Measurements from ENCODE around the gene BAIAP2L2. TPM values are rescaled to one million over a fixed set of nuclear protein-coding genes. Genes with fewer than 3 reads are reported as not detected.
A peak's percentile ranks its signal among the peaks of the same experiment; 100 is the strongest.

The BAIAP2L2 gene
- total RNA-seq (2014; rRNA removed; shearing (Covaris generic)) (3.9 and 5.6 TPM in 2 replicates), polyA plus RNA-seq (2016; fragmentation: Nextera tagmentation; extraction: Ambion mirVana) (5.6 and 7.6 TPM in 2 replicates)
- long read RNA-seq, partial matches to known transcripts: 1 of 3 reads
- long read RNA-seq, other reads (novel, unspliced or antisense): 2 of 3 reads

DNA sequence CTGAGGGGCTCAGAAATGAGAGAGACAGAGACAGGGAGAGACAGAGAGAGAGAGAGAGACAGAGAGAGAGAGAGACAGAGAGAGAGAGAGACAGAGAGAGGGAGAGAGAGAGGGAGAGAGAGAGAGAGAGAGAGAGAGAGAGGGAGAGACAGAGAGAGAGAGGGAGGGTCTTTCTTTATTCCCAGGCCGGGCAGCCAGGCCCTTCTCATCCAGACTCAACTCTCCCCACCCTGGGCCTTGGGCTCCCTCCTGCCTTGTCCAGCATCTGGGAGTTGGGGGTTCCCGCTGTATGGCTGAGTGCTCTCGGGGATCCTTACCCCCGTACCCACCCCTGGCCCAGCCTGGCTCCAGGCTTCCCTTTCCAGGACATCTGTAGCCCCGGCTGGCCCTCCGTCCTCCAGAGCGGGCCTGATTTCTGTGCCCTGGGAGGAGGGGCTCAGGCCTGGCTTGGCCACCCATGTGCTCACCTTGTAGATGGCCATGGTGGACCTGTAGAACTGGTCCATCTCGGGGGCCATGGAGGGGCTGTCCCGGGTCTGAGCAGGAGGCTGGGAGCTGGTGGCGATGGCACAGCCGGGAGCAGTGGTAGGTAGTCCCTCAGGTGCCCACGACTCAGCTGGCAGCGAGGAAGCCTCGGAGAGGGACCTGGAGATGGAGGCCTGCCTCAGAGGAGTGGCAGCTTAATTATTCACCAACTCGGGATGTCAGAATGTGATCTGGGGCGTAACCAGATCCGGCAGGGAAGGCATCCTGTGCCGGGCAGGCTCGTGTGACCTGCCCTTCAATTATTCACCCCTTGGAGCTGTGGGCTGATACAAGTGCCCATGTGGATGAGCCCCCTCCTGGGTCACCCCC, at the start of gene BAIAP2L2:
TSS of gene BAIAP2L2 (minus strand) at position 677 of the 855 bp plus-strand sequence. CDS start at position 518, 159 bp downstream.
- no peak within 1 kb of the TSS for H3K27ac ChIP-seq (ENCODE audit: low read depth)
- no peak within 1 kb of the TSS for H3K4me2 ChIP-seq
- peaks cover 29% of the 10 kb centered on the region for H3K27me3 Mint-ChIP-seq (ENCODE audit: insufficient read depth, low read depth, poor library complexity)
- H2AFZ ChIP-seq: 0 out of 2 replicates have a peak within 1 kb of the TSS, but pooled peaks have one; percentile 23
- no peaks in the 10 kb centered on the region for H3K9me2 ChIP-seq (ENCODE audit: insufficient read depth)
- H3K4me3 ChIP-seq: no peak within 1 kb of the TSS
- ATAC-seq (peak; percentile 9), DNase-seq (ENCODE audit: low spot score) (peak; percentile 37)
- peaks cover 11% of the 10 kb centered on the region; the same call in 2 of the 3 replicates for H3K4me1 Mint-ChIP-seq
- peaks cover 8% of the 10 kb centered on the region; the same call in 1 of the 2 replicates for H3K4me1 ChIP-seq (ENCODE audit: insufficient read depth)
- H3K36me3 Mint-ChIP-seq (ENCODE audit: low read depth): peaks cover 3% of the 10 kb centered on the region; the same call in 1 of the 3 replicates
- no peaks in the 10 kb centered on the region for H3K27me3 ChIP-seq (ENCODE audit: insufficient read depth)
- H3K27ac Mint-ChIP-seq: peak within 1 kb of the TSS; percentile 27; the same call in 1 of the 2 replicates
- H4K20me1 ChIP-seq (replicated peaks; ENCODE audit: insufficient read depth): no peaks in the 10 kb centered on the region
- no peak within 1 kb of the TSS for H3K4me3 Mint-ChIP-seq
- H3F3A ChIP-seq (replicated peaks; ENCODE audit: low read depth): peaks cover 7% of the 10 kb centered on the region
- no peaks in the 10 kb centered on the region for H3K36me3 ChIP-seq (ENCODE audit: insufficient read depth)
- TF ChIP-seq ZNF331 (CRISPR knock-in tag; IDR thresholded peaks at IDR 0.05; ENCODE audit: low read depth): no peak
- no peak for TF ChIP-seq EZH2 (IDR thresholded peaks at IDR 0.05; ENCODE audit: low read depth, unreplicated experiment)
- TF ChIP-seq, protein P1, sequence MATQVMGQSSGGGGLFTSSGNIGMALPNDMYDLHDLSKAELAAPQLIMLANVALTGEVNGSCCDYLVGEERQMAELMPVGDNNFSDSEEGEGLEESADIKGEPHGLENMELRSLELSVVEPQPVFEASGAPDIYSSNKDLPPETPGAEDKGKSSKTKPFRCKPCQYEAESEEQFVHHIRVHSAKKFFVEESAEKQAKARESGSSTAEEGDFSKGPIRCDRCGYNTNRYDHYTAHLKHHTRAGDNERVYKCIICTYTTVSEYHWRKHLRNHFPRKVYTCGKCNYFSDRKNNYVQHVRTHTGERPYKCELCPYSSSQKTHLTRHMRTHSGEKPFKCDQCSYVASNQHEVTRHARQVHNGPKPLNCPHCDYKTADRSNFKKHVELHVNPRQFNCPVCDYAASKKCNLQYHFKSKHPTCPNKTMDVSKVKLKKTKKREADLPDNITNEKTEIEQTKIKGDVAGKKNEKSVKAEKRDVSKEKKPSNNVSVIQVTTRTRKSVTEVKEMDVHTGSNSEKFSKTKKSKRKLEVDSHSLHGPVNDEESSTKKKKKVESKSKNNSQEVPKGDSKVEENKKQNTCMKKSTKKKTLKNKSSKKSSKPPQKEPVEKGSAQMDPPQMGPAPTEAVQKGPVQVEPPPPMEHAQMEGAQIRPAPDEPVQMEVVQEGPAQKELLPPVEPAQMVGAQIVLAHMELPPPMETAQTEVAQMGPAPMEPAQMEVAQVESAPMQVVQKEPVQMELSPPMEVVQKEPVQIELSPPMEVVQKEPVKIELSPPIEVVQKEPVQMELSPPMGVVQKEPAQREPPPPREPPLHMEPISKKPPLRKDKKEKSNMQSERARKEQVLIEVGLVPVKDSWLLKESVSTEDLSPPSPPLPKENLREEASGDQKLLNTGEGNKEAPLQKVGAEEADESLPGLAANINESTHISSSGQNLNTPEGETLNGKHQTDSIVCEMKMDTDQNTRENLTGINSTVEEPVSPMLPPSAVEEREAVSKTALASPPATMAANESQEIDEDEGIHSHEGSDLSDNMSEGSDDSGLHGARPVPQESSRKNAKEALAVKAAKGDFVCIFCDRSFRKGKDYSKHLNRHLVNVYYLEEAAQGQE (IDR thresholded peaks at IDR 0.05; ENCODE audit: unreplicated experiment): no peak
- TF ChIP-seq POLR2AphosphoS5 (IDR thresholded peaks at IDR 0.05; ENCODE audit: low read depth): no peak
- TF ChIP-seq ZNF114 (CRISPR knock-in tag; IDR thresholded peaks at IDR 0.05): no peak
- no peak for TF ChIP-seq NANOG (IDR thresholded peaks at IDR 0.05; ENCODE audit: borderline replicate concordance)
- TF ChIP-seq ETS1 (IDR thresholded peaks at IDR 0.05): no peak
- TF ChIP-seq, protein P2, sequence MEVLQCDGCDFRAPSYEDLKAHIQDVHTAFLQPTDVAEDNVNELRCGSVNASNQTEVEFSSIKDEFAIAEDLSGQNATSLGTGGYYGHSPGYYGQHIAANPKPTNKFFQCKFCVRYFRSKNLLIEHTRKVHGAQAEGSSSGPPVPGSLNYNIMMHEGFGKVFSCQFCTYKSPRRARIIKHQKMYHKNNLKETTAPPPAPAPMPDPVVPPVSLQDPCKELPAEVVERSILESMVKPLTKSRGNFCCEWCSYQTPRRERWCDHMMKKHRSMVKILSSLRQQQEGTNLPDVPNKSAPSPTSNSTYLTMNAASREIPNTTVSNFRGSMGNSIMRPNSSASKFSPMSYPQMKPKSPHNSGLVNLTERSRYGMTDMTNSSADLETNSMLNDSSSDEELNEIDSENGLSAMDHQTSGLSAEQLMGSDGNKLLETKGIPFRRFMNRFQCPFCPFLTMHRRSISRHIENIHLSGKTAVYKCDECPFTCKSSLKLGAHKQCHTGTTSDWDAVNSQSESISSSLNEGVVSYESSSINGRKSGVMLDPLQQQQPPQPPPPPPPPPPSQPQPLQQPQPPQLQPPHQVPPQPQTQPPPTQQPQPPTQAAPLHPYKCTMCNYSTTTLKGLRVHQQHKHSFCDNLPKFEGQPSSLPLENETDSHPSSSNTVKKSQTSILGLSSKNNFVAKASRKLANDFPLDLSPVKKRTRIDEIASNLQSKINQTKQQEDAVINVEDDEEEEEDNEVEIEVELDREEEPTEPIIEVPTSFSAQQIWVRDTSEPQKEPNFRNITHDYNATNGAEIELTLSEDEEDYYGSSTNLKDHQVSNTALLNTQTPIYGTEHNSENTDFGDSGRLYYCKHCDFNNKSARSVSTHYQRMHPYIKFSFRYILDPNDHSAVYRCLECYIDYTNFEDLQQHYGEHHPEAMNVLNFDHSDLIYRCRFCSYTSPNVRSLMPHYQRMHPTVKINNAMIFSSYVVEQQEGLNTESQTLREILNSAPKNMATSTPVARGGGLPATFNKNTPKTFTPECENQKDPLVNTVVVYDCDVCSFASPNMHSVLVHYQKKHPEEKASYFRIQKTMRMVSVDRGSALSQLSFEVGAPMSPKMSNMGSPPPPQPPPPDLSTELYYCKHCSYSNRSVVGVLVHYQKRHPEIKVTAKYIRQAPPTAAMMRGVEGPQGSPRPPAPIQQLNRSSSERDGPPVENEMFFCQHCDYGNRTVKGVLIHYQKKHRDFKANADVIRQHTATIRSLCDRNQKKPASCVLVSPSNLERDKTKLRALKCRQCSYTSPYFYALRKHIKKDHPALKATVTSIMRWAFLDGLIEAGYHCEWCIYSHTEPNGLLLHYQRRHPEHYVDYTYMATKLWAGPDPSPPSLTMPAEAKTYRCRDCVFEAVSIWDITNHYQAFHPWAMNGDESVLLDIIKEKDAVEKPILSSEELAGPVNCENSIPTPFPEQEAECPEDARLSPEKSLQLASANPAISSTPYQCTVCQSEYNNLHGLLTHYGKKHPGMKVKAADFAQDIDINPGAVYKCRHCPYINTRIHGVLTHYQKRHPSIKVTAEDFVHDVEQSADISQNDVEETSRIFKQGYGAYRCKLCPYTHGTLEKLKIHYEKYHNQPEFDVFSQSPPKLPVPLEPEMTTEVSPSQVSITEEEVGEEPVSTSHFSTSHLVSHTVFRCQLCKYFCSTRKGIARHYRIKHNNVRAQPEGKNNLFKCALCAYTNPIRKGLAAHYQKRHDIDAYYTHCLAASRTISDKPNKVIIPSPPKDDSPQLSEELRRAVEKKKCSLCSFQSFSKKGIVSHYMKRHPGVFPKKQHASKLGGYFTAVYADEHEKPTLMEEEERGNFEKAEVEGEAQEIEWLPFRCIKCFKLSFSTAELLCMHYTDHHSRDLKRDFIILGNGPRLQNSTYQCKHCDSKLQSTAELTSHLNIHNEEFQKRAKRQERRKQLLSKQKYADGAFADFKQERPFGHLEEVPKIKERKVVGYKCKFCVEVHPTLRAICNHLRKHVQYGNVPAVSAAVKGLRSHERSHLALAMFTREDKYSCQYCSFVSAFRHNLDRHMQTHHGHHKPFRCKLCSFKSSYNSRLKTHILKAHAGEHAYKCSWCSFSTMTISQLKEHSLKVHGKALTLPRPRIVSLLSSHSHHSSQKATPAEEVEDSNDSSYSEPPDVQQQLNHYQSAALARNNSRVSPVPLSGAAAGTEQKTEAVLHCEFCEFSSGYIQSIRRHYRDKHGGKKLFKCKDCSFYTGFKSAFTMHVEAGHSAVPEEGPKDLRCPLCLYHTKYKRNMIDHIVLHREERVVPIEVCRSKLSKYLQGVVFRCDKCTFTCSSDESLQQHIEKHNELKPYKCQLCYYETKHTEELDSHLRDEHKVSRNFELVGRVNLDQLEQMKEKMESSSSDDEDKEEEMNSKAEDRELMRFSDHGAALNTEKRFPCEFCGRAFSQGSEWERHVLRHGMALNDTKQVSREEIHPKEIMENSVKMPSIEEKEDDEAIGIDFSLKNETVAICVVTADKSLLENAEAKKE (CRISPR knock-in tag; IDR thresholded peaks at IDR 0.05): no peak
- H3K9me3 Mint-ChIP-seq: peaks cover 5% of the 10 kb centered on the region; the same call in 2 of the 3 replicates
- no peaks in the 10 kb centered on the region for H3K79me2 ChIP-seq (replicated peaks; ENCODE audit: insufficient read depth)
